Measurements from ENCODE around the gene KRTAP20-1. TPM values are rescaled to one million over a fixed set of nuclear protein-coding genes. Genes with fewer than 3 reads are reported as not detected.

The KRTAP20-1 gene
- total RNA-seq, 2 donors from 2014 or later = not detected

GRCh38 chr21:30620080-30620479 is 3.9 kb downstream of the KRTAP20-1 start:
- no peaks in the 10 kb centered on the region for H3K27me3 Mint-ChIP-seq (ENCODE audit: low read depth)
- DNase-seq (no peak), ATAC-seq (replicated peaks in 1 of 2) (no peak)
- H3K9me3 Mint-ChIP-seq = peaks cover 0 to 2% of the 10 kb centered on the region in 2 donors
- H3K4me1 Mint-ChIP-seq (ENCODE audit: low read depth) = no peaks in the 10 kb centered on the region
- H3K27ac Mint-ChIP-seq = no peak overlapping the region
- no peak overlapping the region for H3K4me3 Mint-ChIP-seq
- no peaks in the 10 kb centered on the region for H3K36me3 Mint-ChIP-seq (ENCODE audit: insufficient read depth in 2 of 2)

- Mint-ChIP-seq H3K4me1 (ENCODE audit: low read depth) (no peaks in the 10 kb centered on the region), H3K9me3 (peaks cover 0 to 2% of the 10 kb centered on the region in 2 donors), H3K27me3 (ENCODE audit: low read depth) (no peaks in the 10 kb centered on the region), H3K27ac (no peak within 1 kb of the TSS), H3K36me3 (ENCODE audit: insufficient read depth in 2 of 2) (no peaks in the 10 kb centered on the region), H3K4me3 (no peak within 1 kb of the TSS)
- DNase-seq (no peak), ATAC-seq (replicated peaks in 1 of 2) (no peak)
Observed at GRCh38 chr21:30620522-30620921, 4.3 kb downstream of the KRTAP20-1 start, which contains the start of gene KRTAP20-4. KRTAP20-4 (plus strand) TSS chr21:30620627.

- H3K4me1 Mint-ChIP-seq (ENCODE audit: low read depth) = no peaks in the 10 kb centered on the region
- no peak overlapping the region for H3K4me3 Mint-ChIP-seq
- ATAC-seq (replicated peaks in 1 of 2) (no peak), DNase-seq (no peak)
- no peaks in the 10 kb centered on the region for H3K27me3 Mint-ChIP-seq (ENCODE audit: low read depth)
- no peak overlapping the region for H3K27ac Mint-ChIP-seq
- no peaks in the 10 kb centered on the region for H3K36me3 Mint-ChIP-seq (ENCODE audit: insufficient read depth in 2 of 2)
- peaks cover 0 to 2% of the 10 kb centered on the region in 2 donors for H3K9me3 Mint-ChIP-seq
Observed at GRCh38 chr21:30623362-30623761, 7.1 kb downstream of the KRTAP20-1 start.

- ATAC-seq (replicated peaks in 1 of 2) (no peak), DNase-seq (no peak)
- no peaks in the 10 kb centered on the region for H3K36me3 Mint-ChIP-seq (ENCODE audit: insufficient read depth in 2 of 2)
- no peak overlapping the region for H3K27ac Mint-ChIP-seq
- H3K4me3 Mint-ChIP-seq = no peak overlapping the region
- H3K4me1 Mint-ChIP-seq (ENCODE audit: low read depth) = no peaks in the 10 kb centered on the region
- H3K27me3 Mint-ChIP-seq (ENCODE audit: low read depth) = no peaks in the 10 kb centered on the region
- H3K9me3 Mint-ChIP-seq = peaks cover 0 to 2% of the 10 kb centered on the region in 2 donors
Observed at GRCh38 chr21:30625449-30626165, 9.4 kb downstream of the KRTAP20-1 start.

GRCh38 chr21:30628109-30628508 is 11.9 kb downstream of the KRTAP20-1 start:
- no peaks in the 10 kb centered on the region for H3K27me3 Mint-ChIP-seq (ENCODE audit: low read depth)
- H3K4me1 Mint-ChIP-seq (ENCODE audit: low read depth) = no peaks in the 10 kb centered on the region
- DNase-seq = no peak
- peaks cover 0 to 2% of the 10 kb centered on the region in 2 donors for H3K9me3 Mint-ChIP-seq
- ATAC-seq (replicated peaks in 1 of 2) = no peak
- no peaks in the 10 kb centered on the region for H3K36me3 Mint-ChIP-seq (ENCODE audit: insufficient read depth in 2 of 2)
- H3K4me3 Mint-ChIP-seq = no peak overlapping the region
- no peak overlapping the region for H3K27ac Mint-ChIP-seq

GRCh38 chr21:30629200-30629599 is 13.0 kb downstream of the KRTAP20-1 start:
- Mint-ChIP-seq H3K27ac (no peak overlapping the region), H3K4me1 (ENCODE audit: low read depth) (no peaks in the 10 kb centered on the region), H3K27me3 (ENCODE audit: low read depth) (no peaks in the 10 kb centered on the region), H3K36me3 (ENCODE audit: insufficient read depth in 2 of 2) (no peaks in the 10 kb centered on the region), H3K4me3 (no peak overlapping the region), H3K9me3 (peaks cover 0 to 2% of the 10 kb centered on the region in 2 donors)
- ATAC-seq (replicated peaks in 1 of 2) (no peak), DNase-seq (no peak)

- Mint-ChIP-seq H3K27me3 (ENCODE audit: low read depth) (no peaks in the 10 kb centered on the region), H3K4me1 (ENCODE audit: low read depth) (no peaks in the 10 kb centered on the region), H3K36me3 (ENCODE audit: insufficient read depth in 2 of 2) (no peaks in the 10 kb centered on the region), H3K4me3 (no peak within 1 kb of the TSS), H3K9me3 (peaks cover 0 to 2% of the 10 kb centered on the region in 2 donors), H3K27ac (no peak within 1 kb of the TSS)
- DNase-seq = no peak
- no peak for ATAC-seq (replicated peaks in 1 of 2)
Observed at GRCh38 chr21:30634906-30635305, 18.7 kb downstream of the KRTAP20-1 start, which contains the start of gene KRTAP20-2. KRTAP20-2 (plus strand) TSS chr21:30635206; CDS start chr21:30635264, 58 bp downstream.

- Mint-ChIP-seq H3K36me3 (ENCODE audit: insufficient read depth in 2 of 2) (no peaks in the 10 kb centered on the region), H3K27me3 (ENCODE audit: low read depth) (no peaks in the 10 kb centered on the region), H3K27ac (no peak overlapping the region), H3K9me3 (peaks cover 2% of the 10 kb centered on the region in 2 donors), H3K4me1 (ENCODE audit: low read depth) (no peaks in the 10 kb centered on the region), H3K4me3 (no peak overlapping the region)
- ATAC-seq (replicated peaks in 1 of 2) (no peak), DNase-seq (no peak)
Observed at GRCh38 chr21:30638686-30639085, 22.5 kb downstream of the KRTAP20-1 start.

GRCh38 chr21:30642564-30642963 is 26.3 kb downstream of the KRTAP20-1 start, which contains the start of gene KRTAP20-3:
KRTAP20-3 (plus strand) TSS chr21:30642864.
- Mint-ChIP-seq H3K9me3 (peaks cover 2 to 5% of the 10 kb centered on the region in 2 donors), H3K27me3 (ENCODE audit: low read depth) (no peaks in the 10 kb centered on the region), H3K27ac (no peak within 1 kb of the TSS), H3K36me3 (ENCODE audit: insufficient read depth in 2 of 2) (no peaks in the 10 kb centered on the region), H3K4me1 (ENCODE audit: low read depth) (no peaks in the 10 kb centered on the region), H3K4me3 (no peak within 1 kb of the TSS)
- DNase-seq (no peak), ATAC-seq (replicated peaks in 1 of 2) (no peak)

GRCh38 chr21:30646904-30647414 is 30.7 kb downstream of the KRTAP20-1 start:
- Mint-ChIP-seq H3K27ac (no peak overlapping the region), H3K27me3 (ENCODE audit: low read depth) (no peaks in the 10 kb centered on the region), H3K4me3 (no peak overlapping the region), H3K9me3 (peaks cover 2 to 5% of the 10 kb centered on the region in 2 donors), H3K36me3 (ENCODE audit: insufficient read depth in 2 of 2) (no peaks in the 10 kb centered on the region), H3K4me1 (ENCODE audit: low read depth) (no peaks in the 10 kb centered on the region)
- DNase-seq (no peak), ATAC-seq (replicated peaks in 1 of 2) (no peak)

GRCh38 chr21:30652891-30653290 is 36.7 kb downstream of the KRTAP20-1 start:
- ATAC-seq (replicated peaks in 1 of 2) (no peak), DNase-seq (no peak)
- H3K36me3 Mint-ChIP-seq (ENCODE audit: insufficient read depth in 2 of 2) = no peaks in the 10 kb centered on the region
- H3K9me3 Mint-ChIP-seq = peaks cover 0 to 2% of the 10 kb centered on the region in 2 donors
- no peaks in the 10 kb centered on the region for H3K27me3 Mint-ChIP-seq (ENCODE audit: low read depth)
- no peak overlapping the region for H3K27ac Mint-ChIP-seq
- no peak overlapping the region for H3K4me3 Mint-ChIP-seq
- H3K4me1 Mint-ChIP-seq (ENCODE audit: low read depth) = no peaks in the 10 kb centered on the region

All from activated T-cell treated with anti-CD3 and anti-CD28 coated beads, Interleukin-2, amount 50 U/mL, for 72 hours (primary cell).